Skin epidermis (tissue), 12 donors: ENCODE measurements around the gene DECR2.
A peak's percentile ranks its signal among the peaks of the same experiment; 100 is the strongest.
"Not testable (repeated sequence)": the region's sequence is repeated elsewhere in the genome, so short reads cannot be mapped to it uniquely, and the experiment has no call there.

ENCODE experiments used
- H3K27ac ChIP-seq, 21 experiments: fragments of 200-600 bp; sonication (generic) in 11 of 21; one replicate each; pipeline ENCODE4 v1.5.0; 2020; ENCODE audit warnings: mild to moderate bottlenecking in 3 of 21, inconsistent platforms in 2 of 21, moderate library complexity in 2 of 21
- H3K4me3 ChIP-seq, 7 experiments: fragments of 200-600 bp; sonication (generic) in 2 of 7; one replicate each; pipeline ENCODE4 v1.5.0; 2020; ENCODE audit warnings: inconsistent platforms in 2 of 7, mild to moderate bottlenecking in 2 of 7, moderate library complexity in 1 of 7

Gene DECR2

DNA sequence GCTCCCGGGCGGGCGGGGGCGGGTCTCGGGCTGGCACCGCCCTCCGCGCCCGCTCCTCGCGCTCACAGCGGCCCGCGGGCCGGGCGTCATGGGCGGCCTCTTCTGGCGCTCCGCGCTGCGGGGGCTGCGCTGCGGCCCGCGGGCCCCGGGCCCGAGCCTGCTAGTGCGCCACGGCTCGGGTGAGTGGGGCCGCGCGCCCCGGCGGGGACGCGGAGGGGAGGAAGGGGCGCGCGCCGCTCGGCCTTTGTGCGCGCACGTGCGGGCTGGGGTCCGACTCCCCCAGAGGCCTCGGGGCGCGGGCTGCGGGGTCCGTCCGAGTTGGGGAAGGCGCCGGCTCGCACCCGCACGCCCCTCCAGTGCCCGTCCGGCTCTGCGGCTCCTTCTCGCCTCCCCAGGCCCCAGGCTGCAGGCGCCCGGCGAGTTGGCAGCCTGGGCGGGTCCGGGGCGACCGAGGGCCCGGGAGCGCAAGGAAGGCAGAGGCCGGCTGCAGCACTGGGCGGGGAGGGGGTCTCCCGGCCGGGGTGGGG, 4.5 kb upstream of the DECR2 start, which contains the start of gene NME4:
Gene NME4 (plus strand): TSS at position 65 of the 527 bp plus-strand sequence. CDS start 24 bp downstream, at position 89.
- H3K27ac ChIP-seq = peak within 1 kb of the TSS in 20 of 21 experiments; percentile 26 to 82 (median 75)
- H3K4me3 ChIP-seq = peak within 1 kb of the TSS; percentile 42 to 71 (median 59)

DNA sequence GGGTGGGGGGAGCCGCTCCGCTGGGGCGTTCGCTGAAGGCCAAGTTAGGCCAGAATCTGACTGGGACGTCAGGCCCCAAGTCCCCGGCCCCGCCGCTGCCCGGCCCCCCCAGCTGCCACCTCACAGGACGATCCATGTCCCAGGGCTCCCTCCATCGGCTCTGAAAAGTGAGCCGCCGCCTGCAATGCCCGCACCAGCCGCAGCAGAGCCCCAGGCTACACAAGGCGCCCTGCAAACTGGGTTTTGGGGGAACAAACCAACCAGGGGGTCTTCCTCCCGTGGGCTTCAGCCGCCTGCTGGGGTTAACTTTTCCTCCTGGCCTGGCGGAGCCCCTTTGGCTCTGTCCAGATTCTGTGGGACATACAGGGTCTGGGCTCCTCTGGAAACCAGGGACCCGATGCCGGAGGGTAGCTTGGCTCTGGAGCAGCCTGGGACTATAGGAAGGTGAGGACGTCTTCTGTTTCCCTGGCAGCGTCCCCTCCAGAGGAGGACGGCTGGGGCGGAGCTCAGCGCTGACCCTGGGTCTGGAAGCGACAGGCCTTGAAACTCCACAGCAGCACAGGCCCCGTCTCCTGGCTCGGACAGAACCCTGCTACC, 3.9 kb upstream of the DECR2 start:
- Histone ChIP-seq H3K27ac (peak overlapping the region in 10 of 21 experiments; percentile 5 to 82 (median 73)), H3K4me3 (peak overlapping the region in 3 of 7 experiments; percentile 59 to 71 (median 63))

DNA sequence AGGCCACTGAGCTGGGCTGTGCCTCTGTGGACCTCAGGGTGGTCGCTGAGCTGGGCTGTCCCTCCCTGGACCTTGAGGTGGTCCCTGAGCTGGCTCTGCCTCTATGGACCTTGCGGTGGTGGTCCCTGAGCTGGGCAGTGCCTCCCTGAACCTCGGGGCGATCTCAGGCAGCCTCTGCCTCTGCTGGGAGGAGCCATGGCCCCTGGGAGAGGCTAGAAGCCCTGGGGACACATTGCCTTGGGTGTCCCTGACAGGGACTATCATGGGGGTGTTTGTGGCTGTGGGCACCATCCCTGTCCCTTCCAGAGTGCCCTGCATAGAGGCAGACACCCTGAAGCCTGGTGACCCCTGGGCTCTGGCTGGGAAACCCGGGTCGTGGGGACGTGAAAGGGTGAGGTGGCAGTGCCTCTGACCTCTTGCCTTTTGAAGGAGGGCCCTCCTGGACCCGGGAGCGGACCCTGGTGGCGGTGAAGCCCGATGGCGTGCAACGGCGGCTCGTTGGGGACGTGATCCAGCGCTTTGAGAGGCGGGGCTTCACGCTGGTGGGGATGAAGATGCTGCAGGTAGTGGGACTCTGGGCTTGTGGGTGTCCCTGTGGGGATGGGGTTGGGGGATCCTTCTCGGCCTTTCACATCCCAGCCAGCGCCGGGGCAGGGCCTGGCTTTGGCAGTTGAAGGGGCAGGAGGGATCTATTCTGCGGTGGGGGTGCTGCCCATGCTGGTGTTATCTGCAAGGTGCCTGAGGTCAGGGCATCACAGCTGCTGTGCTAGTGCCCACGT, 2.9 kb upstream of the DECR2 start:
- Histone ChIP-seq H3K4me3 (no peak overlapping the region), H3K27ac (peak overlapping the region in 7 of 21 experiments; percentile 32 to 82 (median 57))

DNA sequence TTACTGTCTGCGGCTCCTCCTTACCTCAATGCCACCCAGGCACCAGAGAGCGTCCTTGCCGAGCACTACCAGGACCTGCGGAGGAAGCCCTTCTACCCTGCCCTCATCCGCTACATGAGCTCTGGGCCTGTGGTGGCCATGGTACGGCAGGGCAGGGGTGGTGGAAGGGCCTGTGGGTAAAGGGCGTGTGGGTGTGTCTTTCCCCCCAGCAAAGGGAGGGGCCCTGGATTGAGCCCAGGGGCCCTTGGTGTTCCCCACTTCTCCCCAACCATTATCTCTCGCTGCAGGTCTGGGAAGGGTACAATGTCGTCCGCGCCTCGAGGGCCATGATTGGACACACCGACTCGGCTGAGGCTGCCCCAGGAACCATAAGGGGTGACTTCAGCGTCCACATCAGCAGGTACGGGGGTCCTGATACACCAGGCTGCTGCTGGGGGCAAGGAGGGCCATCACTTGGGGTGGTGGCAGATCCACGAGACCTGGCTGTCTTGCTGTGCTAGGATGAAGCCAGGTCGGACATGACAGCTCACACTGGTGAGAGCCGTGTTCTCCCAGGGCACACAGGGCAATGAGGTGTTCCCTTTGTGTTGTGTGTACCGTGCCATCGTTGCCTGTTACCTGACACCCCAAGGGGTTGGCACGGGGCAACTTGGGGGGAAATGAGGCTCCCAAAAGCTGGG, 2.2 kb upstream of the DECR2 start:
- Histone ChIP-seq H3K4me3 (no peak overlapping the region), H3K27ac (peak overlapping the region in 5 of 21 experiments; percentile 40 to 89 (median 87))

DNA sequence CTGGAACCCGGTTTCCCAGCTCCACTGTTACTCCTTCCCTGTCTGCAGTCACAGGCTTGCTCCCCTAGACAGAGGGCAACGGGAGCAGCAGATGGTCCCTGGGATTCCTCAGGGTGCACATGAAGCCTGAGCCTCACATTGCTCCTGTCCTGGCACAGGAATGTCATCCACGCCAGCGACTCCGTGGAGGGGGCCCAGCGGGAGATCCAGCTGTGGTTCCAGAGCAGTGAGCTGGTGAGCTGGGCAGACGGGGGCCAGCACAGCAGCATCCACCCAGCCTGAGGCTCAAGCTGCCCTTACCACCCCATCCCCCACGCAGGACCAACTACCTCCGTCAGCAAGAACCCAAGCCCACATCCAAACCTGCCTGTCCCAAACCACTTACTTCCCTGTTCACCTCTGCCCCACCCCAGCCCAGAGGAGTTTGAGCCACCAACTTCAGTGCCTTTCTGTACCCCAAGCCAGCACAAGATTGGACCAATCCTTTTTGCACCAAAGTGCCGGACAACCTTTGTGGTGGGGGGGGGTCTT, 1.6 kb upstream of the DECR2 start:
- Histone ChIP-seq H3K27ac (peak overlapping the region in 17 of 21 experiments; percentile 83 to 93 (median 88)), H3K4me3 (peak overlapping the region in 2 of 7 experiments; percentile 61 to 81)

DNA sequence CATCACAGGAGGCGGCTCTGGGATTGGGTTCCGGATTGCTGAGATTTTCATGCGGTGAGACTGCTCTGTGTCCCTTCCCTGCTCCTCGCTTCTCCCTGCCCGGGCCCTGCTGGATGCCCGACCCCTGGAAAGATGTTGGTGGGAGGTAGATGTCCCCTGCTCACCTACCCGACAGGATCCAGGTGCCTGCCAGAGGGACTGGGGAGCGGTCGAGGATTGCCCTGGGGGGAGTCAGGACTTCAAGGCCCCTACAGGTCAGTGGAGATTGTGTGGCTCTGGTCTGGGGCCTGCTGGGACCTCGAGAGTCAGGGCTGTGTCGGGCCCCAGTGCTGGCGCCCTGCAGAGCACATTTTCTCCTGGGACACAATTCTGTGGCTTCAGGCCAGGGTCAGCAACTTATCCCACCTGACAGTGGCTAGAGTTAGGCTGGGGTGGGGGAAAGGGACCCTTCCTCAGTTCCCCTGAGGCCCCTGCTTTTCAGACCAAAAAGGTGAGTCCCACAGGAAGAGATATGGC, 3.3 kb downstream of the DECR2 start:
- H3K4me3 ChIP-seq = no peak overlapping the region
- H3K27ac ChIP-seq = peak overlapping the region in 1 of 21 experiments; percentile 37

DNA sequence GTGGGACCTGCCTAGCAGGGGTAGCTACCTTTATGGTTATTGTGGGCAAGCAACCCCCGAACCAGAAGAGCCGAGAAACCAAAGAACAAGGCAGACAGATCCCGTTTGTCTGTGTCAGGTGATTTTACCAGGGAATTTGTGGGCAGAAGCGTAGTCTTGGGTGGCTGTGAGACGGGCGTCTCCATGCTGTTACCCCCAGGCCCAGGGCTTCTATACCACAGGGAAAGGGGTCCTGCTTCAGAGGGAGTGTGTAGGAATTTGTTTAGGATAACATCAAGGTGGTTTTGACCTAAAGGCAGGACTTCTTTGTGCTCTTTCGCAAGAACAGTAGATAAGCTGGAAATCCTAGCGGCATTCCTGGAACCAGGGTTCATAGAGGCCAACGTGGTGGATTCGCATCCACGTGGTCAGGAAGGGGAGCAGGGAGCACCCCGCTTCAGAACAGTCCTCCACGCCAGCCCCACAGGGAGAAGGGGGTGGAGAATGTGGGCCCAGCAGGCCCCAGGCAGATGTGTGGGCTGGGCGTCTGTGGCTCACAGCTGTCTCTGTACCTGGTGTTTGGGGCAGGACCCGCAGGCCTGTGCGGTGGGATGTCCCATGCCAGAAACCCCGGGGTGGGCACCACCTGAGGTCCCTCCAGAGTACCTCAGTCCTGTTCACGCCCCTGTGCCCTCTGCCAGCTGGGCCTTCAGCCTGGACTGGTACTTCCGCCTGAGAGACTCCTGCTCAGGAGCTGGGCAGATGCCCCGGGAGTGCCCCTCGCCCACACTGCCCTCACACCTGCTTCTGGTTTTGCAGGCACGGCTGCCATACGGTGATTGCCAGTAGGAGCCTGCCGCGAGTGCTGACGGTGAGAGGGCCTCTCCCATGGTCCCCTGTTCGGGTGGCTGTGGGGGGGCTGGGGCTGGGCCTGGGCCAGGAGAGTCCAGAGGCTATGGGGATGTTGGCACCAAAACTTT, 4.1 kb downstream of the DECR2 start:
- Histone ChIP-seq H3K27ac (peak overlapping the region in 1 of 21 experiments; percentile 37), H3K4me3 (no peak overlapping the region)

DNA sequence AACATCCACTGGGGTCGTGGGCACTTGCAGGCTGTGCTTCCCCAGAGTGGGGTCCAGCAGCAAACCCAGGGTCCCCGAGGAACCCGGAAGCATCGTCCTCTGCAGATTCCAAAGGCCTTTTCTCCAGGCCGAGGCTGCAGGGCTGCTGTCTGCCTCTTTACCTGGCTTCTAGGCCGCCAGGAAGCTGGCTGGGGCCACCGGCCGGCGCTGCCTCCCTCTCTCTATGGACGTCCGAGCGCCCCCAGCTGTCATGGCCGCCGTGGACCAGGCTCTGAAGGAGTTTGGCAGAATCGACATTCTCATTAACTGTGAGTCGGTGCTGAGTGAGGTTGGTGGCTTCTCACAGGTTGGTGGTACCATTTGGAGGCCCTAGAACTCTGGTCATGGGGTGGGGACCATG, 5.6 kb downstream of the DECR2 start:
- H3K27ac ChIP-seq = no peak overlapping the region

DNA sequence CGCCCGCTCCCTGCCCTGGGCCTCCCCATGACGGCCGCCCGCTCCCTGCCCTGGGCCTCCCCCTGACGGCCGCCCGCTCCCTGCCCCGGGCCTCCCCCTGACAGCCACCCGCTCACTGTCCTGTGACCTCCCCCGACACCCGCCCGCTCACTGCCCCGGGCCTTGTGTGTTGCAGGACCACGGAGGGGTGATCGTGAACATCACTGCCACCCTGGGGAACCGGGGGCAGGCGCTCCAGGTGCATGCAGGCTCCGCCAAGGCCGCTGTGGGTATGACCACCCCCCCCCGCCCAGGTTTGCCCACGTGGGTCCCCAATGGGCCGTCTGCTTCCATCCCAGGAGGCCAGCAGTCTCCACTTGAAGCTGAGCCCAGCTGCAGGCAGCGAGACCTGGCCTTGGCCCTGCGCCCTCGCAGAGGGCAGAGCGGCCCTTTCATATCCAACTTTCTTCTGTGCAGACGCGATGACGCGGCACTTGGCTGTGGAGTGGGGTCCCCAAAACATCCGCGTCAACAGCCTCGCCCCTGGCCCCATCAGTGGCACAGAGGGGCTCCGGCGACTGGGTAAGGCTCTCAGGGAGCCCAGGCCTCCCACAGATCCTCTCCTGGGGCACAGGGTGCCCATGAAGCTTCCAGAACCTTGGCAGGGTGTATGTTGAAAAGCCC, 9.0 kb downstream of the DECR2 start:
- H3K27ac ChIP-seq = no peak overlapping the region
- H3K4me3 ChIP-seq = no peak overlapping the region

More for the DNA sequence above, 5.6 kb downstream of the DECR2 start:
- H3K4me3 ChIP-seq = no peak overlapping the region

DNA sequence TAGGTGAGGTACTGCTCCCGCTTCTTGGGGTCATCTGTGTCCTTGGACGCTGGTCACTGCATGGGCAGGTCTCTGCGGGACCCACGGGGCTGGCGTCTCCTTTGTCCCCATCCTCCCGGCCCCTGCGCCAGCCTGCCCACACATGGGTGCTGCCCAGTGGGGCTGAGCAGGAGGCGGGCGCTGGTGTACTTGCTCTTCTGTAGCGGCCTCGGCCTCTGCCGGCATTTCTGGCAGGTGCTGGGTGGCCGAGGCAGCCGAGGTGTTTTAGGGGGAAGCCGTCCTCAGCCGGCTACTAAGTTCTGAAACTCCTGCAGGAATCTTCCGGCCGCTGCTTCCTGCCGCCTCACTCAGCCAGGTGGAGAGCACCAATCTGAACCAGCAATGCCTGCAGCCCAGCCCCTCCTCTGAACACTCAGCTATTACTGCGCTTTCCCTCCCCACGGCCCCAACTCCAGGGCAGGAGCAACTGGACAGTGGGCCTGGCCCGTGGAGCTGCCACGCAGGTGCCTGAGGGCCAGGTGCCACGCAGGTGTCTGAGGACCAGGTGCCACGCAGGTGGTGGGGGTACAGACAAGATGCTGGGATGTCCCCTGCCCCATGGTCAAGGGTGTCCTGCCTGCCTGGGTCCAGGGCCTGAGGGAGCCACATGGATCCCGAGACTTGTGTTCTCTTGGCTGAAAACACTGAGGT, 10.0 kb downstream of the DECR2 start:
- Histone ChIP-seq H3K4me3 (no peak overlapping the region), H3K27ac (no peak overlapping the region)

DNA sequence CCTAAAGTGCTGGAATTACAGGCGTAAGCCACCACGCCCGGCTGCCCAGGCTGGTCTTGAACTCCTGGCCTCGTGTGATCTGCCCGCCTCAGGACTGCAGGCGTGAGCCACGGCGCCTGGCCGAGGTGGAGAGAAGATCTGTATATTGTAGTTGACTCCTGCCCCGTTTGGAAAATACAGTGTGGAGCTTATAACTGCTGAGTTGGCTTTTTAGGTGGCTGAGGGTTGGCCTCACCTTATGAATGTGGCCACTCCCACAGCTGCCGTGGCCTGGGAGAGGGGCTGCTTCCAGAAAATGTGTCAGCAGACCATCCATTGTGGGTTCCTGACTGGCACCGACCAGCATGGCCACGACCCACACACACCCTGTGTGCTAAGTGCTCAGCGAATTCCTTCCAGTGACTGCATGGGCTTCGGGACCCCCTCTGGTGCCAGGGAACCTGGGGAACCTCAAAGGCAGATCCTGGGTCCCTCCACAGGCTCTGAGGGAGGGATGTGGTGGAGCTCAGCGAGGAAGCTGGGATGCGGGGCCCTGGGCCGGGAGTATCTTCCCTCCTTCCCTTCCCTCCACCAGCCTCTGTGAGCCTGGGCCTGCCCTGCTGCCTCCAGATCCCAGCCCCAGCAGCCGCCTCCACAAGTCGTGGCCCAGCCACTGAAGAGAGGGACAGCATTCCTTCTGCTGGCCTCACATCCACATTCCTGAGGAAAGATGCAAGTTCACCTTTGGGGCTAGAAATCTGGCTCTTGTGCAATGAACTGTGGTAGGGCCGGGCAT, 12.9 kb downstream of the DECR2 start:
- no peak overlapping the region for H3K4me3 ChIP-seq
- no peak overlapping the region for H3K27ac ChIP-seq

DNA sequence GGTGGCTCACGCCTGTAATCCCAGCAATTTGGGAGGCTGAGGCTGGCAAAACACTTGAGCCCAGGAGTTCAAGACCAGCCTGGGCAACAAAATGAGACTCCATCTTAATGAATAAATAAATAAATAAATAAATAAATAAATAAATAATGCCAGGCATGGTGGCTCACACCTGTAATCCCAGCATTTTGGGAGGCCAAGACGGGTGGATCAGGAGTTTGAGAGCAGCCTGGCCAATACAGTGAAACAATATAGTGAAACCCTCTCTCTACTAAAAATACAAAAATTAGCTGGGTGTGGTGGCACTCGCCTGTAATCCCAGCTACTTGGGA, 13.4 kb downstream of the DECR2 start:
- H3K4me3 ChIP-seq, H3K27ac ChIP-seq: not testable (repeated sequence)

DNA sequence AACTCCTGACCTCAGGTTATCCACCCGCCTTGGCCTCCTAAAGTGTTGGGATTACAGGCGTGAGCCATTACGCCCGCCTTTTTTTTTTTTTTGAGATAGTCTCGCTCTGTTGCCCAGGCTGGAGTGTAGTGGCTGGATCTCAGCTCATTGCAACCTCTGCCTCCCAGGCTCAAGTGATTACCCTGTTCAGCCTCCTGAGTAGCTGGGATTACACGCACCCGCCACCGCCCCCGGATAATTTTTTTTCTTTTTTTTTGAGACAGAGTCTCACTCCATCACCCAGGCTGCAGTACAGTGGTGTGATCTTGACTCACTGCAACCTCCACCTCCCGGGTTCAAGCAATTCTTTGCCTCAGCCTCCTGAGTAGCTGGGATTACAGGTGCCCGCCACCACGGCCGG, 20.5 kb downstream of the DECR2 start:
- H3K27ac ChIP-seq, H3K4me3 ChIP-seq: not testable (repeated sequence)

DNA sequence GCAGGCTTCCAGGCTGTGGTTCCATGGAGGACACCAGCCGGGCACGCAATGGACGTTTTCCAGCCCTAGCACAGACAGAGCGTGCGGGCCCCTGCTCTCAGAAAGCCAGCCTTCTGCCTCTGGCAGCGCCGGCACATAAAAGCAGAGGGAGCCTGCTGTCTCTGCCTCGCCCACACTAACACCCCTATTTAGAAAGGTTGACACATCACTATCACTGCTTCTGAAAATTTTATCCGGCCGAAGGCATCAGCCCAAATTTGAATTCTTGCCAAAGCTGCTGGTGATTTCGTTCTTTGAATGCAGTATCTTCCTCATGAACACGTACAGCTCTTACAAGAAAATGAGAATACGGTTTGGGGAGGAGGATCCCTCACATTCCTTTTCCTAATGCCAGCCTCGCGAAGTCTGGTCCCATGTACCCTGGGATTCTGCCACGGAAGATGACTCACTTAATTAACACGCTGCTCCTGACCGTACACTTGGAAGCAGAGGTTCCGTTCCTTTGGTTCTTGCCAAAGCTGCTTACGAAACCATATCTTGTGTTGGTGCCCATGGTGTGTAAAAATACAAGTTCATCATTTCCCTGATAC, 22.4 kb downstream of the DECR2 start:
- peak overlapping the region in 4 of 7 experiments; percentile 50 to 66 (median 54) for H3K4me3 ChIP-seq

DNA sequence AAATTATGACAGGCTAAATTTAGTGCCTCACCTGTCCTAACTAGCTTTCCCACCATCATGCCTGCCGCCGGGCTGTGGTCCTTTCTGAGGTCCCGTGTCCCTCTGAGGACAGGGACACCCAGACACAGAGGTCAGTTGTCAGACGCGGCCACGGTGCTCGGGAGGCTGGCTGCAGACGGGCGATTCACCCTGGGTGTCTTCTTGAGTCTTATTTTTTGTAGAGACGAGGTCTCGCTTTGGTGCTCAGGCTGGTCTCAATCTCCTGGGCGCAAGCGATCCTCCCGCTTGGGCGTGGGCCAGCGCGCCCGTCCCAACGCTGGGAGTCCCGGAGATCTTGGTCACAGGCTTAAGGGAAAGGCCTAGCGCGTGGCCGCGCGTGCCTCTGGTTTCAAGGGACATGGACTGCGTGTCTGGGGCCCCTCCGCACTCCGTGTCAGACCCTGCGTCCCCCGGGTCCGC, 23.0 kb downstream of the DECR2 start:
- Histone ChIP-seq H3K27ac (peak overlapping the region in 20 of 21 experiments; percentile 24 to 98 (median 80)), H3K4me3 (peak overlapping the region; percentile 39 to 66 (median 54))

More for the DNA sequence above, 22.4 kb downstream of the DECR2 start:
- H3K27ac ChIP-seq = peak overlapping the region in 19 of 21 experiments; percentile 68 to 98 (median 81)

DNA sequence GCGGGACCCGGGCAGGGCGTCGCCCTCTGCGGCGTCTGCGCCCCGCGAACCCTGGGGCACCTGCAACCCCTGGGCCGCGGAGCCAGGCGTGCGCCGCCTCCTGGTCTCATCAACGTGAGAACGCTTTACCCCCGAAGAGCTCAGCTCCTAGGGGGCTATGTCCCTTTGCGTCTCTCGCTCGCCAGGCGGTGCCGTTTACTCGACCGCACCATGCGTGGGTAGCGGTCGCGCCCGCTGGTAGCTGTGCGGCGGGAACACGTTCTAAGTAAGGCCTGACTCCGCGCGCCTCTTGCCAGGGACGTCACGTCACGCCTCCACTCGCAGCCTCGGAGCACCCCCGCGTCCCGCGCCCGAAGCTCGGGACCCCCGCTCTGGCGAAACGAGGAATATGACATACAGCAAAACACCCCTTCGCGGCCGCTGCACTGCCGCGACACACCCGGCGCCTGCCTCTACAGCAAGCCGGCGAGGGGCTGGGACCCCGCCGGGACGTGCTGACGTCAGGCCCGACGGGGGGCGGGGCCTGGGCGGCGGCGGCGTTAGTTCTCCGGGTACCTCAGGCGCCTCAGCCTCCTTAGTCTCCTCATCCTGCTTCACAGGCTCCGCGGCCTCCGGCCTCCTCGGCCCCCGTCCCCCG, 23.5 kb downstream of the DECR2 start, which contains the start of gene RAB11FIP3:
Gene RAB11FIP3 (plus strand): TSS at position 568 of the 637 bp plus-strand sequence. CDS start 358 bp downstream, outside the sequence.
- H3K27ac ChIP-seq = peak within 1 kb of the TSS in 20 of 21 experiments; percentile 24 to 98 (median 80)
- H3K4me3 ChIP-seq = peak within 1 kb of the TSS; percentile 39 to 66 (median 54)
